ENCODE data around the gene SLC9A7.

DNA sequence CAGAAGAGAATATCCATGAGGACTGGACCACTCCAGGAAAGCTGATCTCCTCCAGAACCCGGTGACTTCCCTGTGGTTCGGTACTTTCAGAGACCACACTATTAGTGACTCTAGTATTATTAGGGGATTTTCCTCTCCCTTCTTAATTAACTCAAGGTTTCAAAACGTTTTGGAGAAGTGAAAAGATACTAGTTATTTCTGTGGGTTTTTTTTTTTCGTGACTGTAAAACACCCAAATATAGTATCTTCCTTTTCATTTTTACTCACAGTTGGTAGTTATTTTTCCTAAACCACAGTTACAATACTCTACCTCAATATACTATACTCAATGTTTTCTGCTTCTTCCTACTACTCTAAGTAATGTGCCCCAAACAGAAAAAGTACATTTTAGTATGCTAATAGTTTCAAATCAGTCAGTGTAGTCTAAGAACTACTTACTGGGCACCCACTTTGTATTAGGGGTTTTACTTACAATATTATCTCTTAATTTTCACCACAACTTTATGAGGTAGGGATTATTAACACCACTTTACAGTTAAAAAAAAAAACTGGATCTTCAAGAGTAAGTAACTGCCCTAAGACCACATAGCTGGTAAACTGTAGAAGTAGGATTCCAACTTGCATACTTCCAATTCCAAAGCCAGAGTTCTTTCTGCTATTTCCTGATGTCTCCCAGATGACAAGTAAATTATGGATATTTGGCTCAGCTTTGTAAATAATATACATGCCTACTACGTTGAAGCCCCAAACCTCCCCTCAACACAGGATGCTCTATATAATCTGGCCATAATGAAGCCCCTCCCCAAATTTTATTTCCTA is 45.0 kb downstream of the SLC9A7 start:
- TF ChIP-seq, protein P1, sequence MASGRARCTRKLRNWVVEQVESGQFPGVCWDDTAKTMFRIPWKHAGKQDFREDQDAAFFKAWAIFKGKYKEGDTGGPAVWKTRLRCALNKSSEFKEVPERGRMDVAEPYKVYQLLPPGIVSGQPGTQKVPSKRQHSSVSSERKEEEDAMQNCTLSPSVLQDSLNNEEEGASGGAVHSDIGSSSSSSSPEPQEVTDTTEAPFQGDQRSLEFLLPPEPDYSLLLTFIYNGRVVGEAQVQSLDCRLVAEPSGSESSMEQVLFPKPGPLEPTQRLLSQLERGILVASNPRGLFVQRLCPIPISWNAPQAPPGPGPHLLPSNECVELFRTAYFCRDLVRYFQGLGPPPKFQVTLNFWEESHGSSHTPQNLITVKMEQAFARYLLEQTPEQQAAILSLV (CRISPR knock-in tag; IDR thresholded peaks at IDR 0.05; ENCODE audit: borderline replicate concordance): no peak
- TF ChIP-seq TARDBP (CRISPR knock-in tag; IDR thresholded peaks at IDR 0.05): no peak
- TF ChIP-seq, protein P2, sequence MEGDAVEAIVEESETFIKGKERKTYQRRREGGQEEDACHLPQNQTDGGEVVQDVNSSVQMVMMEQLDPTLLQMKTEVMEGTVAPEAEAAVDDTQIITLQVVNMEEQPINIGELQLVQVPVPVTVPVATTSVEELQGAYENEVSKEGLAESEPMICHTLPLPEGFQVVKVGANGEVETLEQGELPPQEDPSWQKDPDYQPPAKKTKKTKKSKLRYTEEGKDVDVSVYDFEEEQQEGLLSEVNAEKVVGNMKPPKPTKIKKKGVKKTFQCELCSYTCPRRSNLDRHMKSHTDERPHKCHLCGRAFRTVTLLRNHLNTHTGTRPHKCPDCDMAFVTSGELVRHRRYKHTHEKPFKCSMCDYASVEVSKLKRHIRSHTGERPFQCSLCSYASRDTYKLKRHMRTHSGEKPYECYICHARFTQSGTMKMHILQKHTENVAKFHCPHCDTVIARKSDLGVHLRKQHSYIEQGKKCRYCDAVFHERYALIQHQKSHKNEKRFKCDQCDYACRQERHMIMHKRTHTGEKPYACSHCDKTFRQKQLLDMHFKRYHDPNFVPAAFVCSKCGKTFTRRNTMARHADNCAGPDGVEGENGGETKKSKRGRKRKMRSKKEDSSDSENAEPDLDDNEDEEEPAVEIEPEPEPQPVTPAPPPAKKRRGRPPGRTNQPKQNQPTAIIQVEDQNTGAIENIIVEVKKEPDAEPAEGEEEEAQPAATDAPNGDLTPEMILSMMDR (CRISPR knock-in tag; IDR thresholded peaks at IDR 0.05): no peak
- TF ChIP-seq, protein P3, sequence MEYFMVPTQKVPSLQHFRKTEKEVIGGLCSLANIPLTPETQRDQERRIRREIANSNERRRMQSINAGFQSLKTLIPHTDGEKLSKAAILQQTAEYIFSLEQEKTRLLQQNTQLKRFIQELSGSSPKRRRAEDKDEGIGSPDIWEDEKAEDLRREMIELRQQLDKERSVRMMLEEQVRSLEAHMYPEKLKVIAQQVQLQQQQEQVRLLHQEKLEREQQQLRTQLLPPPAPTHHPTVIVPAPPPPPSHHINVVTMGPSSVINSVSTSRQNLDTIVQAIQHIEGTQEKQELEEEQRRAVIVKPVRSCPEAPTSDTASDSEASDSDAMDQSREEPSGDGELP (IDR thresholded peaks at IDR 0.05; ENCODE audit: borderline replicate concordance, low read depth): no peak
- TF ChIP-seq ZNF660 (CRISPR knock-in tag; IDR thresholded peaks at IDR 0.05; ENCODE audit: borderline replicate concordance, low read depth): no peak
- no peak for TF ChIP-seq POLR2A (IDR thresholded peaks at IDR 0.05; ENCODE audit: insufficient read depth in 1 of 2, low read depth in 2 of 2, low read length in 2 of 2)
- no peak for TF ChIP-seq MEF2D (CRISPR knock-in tag; IDR thresholded peaks at IDR 0.05)
- TF ChIP-seq ZNF10 (CRISPR knock-in tag; IDR thresholded peaks at IDR 0.05; ENCODE audit: borderline replicate concordance, low read depth): no peak
- TF ChIP-seq, protein P4, sequence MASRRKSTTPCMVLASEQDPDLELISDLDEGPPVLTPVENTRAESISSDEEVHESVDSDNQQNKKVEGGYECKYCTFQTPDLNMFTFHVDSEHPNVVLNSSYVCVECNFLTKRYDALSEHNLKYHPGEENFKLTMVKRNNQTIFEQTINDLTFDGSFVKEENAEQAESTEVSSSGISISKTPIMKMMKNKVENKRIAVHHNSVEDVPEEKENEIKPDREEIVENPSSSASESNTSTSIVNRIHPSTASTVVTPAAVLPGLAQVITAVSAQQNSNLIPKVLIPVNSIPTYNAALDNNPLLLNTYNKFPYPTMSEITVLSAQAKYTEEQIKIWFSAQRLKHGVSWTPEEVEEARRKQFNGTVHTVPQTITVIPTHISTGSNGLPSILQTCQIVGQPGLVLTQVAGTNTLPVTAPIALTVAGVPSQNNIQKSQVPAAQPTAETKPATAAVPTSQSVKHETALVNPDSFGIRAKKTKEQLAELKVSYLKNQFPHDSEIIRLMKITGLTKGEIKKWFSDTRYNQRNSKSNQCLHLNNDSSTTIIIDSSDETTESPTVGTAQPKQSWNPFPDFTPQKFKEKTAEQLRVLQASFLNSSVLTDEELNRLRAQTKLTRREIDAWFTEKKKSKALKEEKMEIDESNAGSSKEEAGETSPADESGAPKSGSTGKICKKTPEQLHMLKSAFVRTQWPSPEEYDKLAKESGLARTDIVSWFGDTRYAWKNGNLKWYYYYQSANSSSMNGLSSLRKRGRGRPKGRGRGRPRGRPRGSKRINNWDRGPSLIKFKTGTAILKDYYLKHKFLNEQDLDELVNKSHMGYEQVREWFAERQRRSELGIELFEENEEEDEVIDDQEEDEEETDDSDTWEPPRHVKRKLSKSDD (CRISPR knock-in tag; IDR thresholded peaks at IDR 0.05; ENCODE audit: low read depth): no peak
- no peak for TF ChIP-seq ETV6 (CRISPR knock-in tag; conservative IDR thresholded peaks at IDR 0.05)

Measured in HepG2 (cell line).